Naive thymus-derived CD4-positive, alpha-beta T cell (primary cell): ENCODE data around the gene RPS6KA1. TPM values are rescaled to one million over a fixed set of nuclear protein-coding genes. Genes with fewer than 3 reads are reported as not detected.

Experiments
- ATAC-seq: fragments of 150-1000 bp; cut with Tn5 transposase; 2 replicates; pipeline ENCODE4 v1.10.0; 2021; ENCODE audit warnings: mild to moderate bottlenecking, moderate library complexity
- CTCF ChIA-PET: fragments of 350-600 bp; sonication (Branson Sonifier 250); formaldehyde crosslinking; loops from one replicate; lab custom pipeline; 2021; ENCODE audit warnings: antibody characterized with exemption; lab: Charles Lee
- POLR2A ChIA-PET: fragments of 350-600 bp; sonication (Branson Sonifier 250); formaldehyde crosslinking; loops from one replicate; lab custom pipeline; 2021; ENCODE audit warnings: antibody characterized with exemption, inconsistent platforms; lab: Charles Lee
- DNase-seq, 9 donors: peaks; one replicate each; pipeline versions ENCODE4 v3.0.0 to v3.0.0-alpha.2; 2020 to 2022; ENCODE audit warnings: mixed read lengths in 1 of 9
- H3K27ac ChIP-seq: one replicate; pipeline ENCODE4 v1.7.0; 2013; ENCODE audit warnings: mild to moderate bottlenecking, low read depth, low read length, moderate library complexity
- H3K27me3 ChIP-seq, 2 donors: one replicate each; pipeline ENCODE4 v1.7.0; 2013; ENCODE audit warnings: low read length in 2 of 2, mild to moderate bottlenecking in 2 of 2, moderate library complexity in 2 of 2; ENCODE audit not compliant: control insufficient read depth in 2 of 2, insufficient read depth in 2 of 2
- H3K36me3 ChIP-seq, 3 experiments: 1 replicate in 2 of 3; 2 replicates in 1 of 3; pipeline ENCODE4 v1.7.0; 2013; ENCODE audit warnings: low read length in 3 of 3, mild to moderate bottlenecking in 3 of 3, moderate library complexity in 1 of 3; ENCODE audit not compliant: insufficient read depth in 3 of 3, control insufficient read depth in 2 of 3
- H3K4me1 ChIP-seq, 2 donors: one replicate each; pipeline ENCODE4 v1.7.0; 2013; ENCODE audit warnings: low read length in 2 of 2, mild to moderate bottlenecking in 2 of 2, moderate library complexity in 1 of 2; ENCODE audit not compliant: control insufficient read depth in 2 of 2, insufficient read depth in 2 of 2
- H3K4me3 ChIP-seq: 2 replicates; pipeline ENCODE4 v1.7.0; 2013; ENCODE audit warnings: mild to moderate bottlenecking, low read length
- H3K9me3 ChIP-seq, 3 experiments: 1 replicate in 2 of 3; 2 replicates in 1 of 3; pipeline ENCODE4 v1.7.0; 2013; ENCODE audit warnings: low read length in 3 of 3; ENCODE audit not compliant: control insufficient read depth in 2 of 3
- H3K27ac Mint-ChIP-seq, 9 donors: one replicate each; pipeline ENCODE4 v1.8.0; 2020 to 2022; ENCODE audit warnings: mixed read lengths in 9 of 9, mild to moderate bottlenecking in 8 of 9, moderate library complexity in 5 of 9, inconsistent platforms in 2 of 9
- H3K27me3 Mint-ChIP-seq, 5 donors: one replicate each; pipeline ENCODE4 v1.8.0; 2021 to 2022; ENCODE audit warnings: mixed read lengths in 5 of 5, mild to moderate bottlenecking in 1 of 5
- H3K36me3 Mint-ChIP-seq, 5 donors: one replicate each; pipeline ENCODE4 v1.8.0; 2020 to 2022; ENCODE audit warnings: mixed read lengths in 5 of 5, mild to moderate bottlenecking in 3 of 5, inconsistent platforms in 1 of 5
- H3K4me1 Mint-ChIP-seq, 7 donors: one replicate each; pipeline ENCODE4 v1.8.0; 2020 to 2022; ENCODE audit warnings: mixed read lengths in 7 of 7, mild to moderate bottlenecking in 3 of 7, inconsistent platforms in 1 of 7
- H3K4me3 Mint-ChIP-seq, 10 donors: one replicate each; pipeline ENCODE4 v1.8.0; 2020 to 2022; ENCODE audit warnings: mild to moderate bottlenecking in 10 of 10, mixed read lengths in 10 of 10, moderate library complexity in 6 of 10, inconsistent platforms in 2 of 10
- H3K9me3 Mint-ChIP-seq, 11 donors: one replicate each; pipeline ENCODE4 v1.8.0; 2020 to 2022; ENCODE audit warnings: mixed read lengths in 11 of 11, mild to moderate bottlenecking in 4 of 11, inconsistent platforms in 1 of 11, moderate library complexity in 1 of 11
- intact Hi-C, 2 donors: fragments of 100-400 bp; cut with micrococcal nuclease; formaldehyde crosslinking; loops; one replicate each; pipeline ENCODE4 v1.15.1; 2023
- polyA plus RNA-seq, 2 donors: library from polyadenylated mRNA; unstranded; fragments of 300-500 nt; fragmentation: Illumina TruSeq; gene quantifications; one replicate each; pipeline ENCODE4 v1.2.3, GENCODE V29; 2021
- total RNA-seq, 6 experiments: library from RNA in 5 of 6; stranded (reverse) in 5 of 6; gene quantifications; 1 replicate in 5 of 6; 2 replicates in 1 of 6; pipeline ENCODE4 v1.2.3 and lab custom pipeline; 2021 to 2026

The RPS6KA1 gene
- total and polyA plus RNA-seq, 7 experiments from 2014 or later, result 53.8 to 205 (median 109) TPM

- H3K4me1 ChIP-seq, result peaks cover 0 to 3% of the 10 kb centered on the region in 2 donors
- H3K4me1 Mint-ChIP-seq, result peaks cover 0 to 17% (median 11%) of the 10 kb centered on the region in 7 donors
- peak overlapping the region in 1 of 10 donors; percentile 9 for H3K4me3 Mint-ChIP-seq
- H3K36me3 ChIP-seq, result no peaks in the 10 kb centered on the region
- H3K27me3 ChIP-seq, result no peaks in the 10 kb centered on the region
- H3K4me3 ChIP-seq, result no peak overlapping the region
- H3K36me3 Mint-ChIP-seq, result no peaks in the 10 kb centered on the region
- peaks cover 0 to 3% (median 0%) of the 10 kb centered on the region in 5 donors for H3K27me3 Mint-ChIP-seq
- no peak overlapping the region for H3K27ac ChIP-seq
- no peak overlapping the region for H3K27ac Mint-ChIP-seq
- POLR2A ChIA-PET, result interaction anchor here (1.1 to 1.8 kb wide), 4 partner anchors 93 to 190 kb away, joined by 3 to 7 read pairs (median 5); no protein-coding TSS in a partner anchor
- no peaks in the 10 kb centered on the region for H3K9me3 ChIP-seq
- DNase-seq (no peak), ATAC-seq (no peak)
- CTCF ChIA-PET, result interaction anchor here (0.5 to 9.2 kb wide), 11 partner anchors 8 to 202 kb away, joined by 3 to 207 read pairs (median 6); partner anchors contain the start of gene PIGV
- intact Hi-C loops, result loop anchor here in 1 of 2 donors (5.0 kb wide), 1 partner anchor 57 kb away; no protein-coding TSS in a partner anchor
- no peaks in the 10 kb centered on the region for H3K9me3 Mint-ChIP-seq
Observed at GRCh38 chr1:26598890-26599289, 69.3 kb downstream of the RPS6KA1 start.

DNA sequence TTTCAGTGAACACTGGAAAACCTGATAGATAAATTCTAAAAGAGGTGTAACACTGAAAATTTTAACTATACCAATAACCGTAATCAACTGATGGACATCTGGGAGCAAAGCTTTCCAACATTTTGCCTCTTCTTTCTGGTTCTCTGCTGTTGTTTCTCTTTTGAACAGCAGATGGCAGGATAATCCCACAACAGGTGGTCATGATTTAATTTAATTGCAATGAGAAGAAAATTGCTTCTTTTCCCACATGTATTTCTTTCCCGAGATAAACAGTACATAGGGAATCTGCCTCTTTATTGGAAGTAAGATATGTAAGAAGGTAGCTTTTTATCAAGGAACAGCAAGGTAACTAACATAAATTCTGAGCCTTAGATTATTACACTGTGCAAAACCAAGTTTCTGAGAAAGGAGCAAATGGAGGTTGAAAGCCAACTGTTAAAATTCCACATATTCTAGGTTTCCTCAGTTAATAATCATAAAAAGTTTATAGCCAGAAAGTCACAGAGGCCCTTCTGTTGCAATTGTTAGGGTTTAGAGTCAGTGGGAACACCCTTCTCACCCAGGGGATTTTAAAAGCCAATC, 72.9 kb downstream of the RPS6KA1 start:
- H3K36me3 ChIP-seq, result no peaks in the 10 kb centered on the region
- no peaks in the 10 kb centered on the region for H3K27me3 ChIP-seq
- H3K4me1 ChIP-seq, result peaks cover 0 to 3% of the 10 kb centered on the region in 2 donors
- no peaks in the 10 kb centered on the region for H3K9me3 ChIP-seq
- H3K4me3 ChIP-seq, result no peak overlapping the region
- H3K27ac ChIP-seq, result no peak overlapping the region
- Mint-ChIP-seq H3K4me3 (peak overlapping the region in 1 of 10 donors; percentile 41), H3K36me3 (no peaks in the 10 kb centered on the region), H3K9me3 (no peaks in the 10 kb centered on the region), H3K27me3 (peaks cover 0 to 9% (median 0%) of the 10 kb centered on the region in 5 donors), H3K4me1 (peaks cover 0 to 16% (median 9%) of the 10 kb centered on the region in 7 donors), H3K27ac (peak overlapping the region in 2 of 9 donors; percentile 21 to 72)
- ChIA-PET POLR2A (interaction anchor here (0.5 to 7.5 kb wide), 8 partner anchors 66 to 232 kb away, joined by 3 to 74 read pairs (median 4); partner anchors contain the start of gene PIGV), CTCF (interaction anchor here (0.6 to 9.2 kb wide), 35 partner anchors 8 to 279 kb away, joined by 3 to 207 read pairs (median 5); partner anchors contain the start of gene PIGV)
- ATAC-seq (peak; percentile 71), DNase-seq (peak in 7 of 9 donors; percentile 43 to 73 (median 65))
- intact Hi-C loops, result loop anchor here (1.0 to 5.0 kb wide), 8 partner anchors 75 to 276 kb away; partner anchors contain the start of gene ARID1A (in 1 of the 2)

GRCh38 chr1:26603856-26604255, 74.3 kb downstream of the RPS6KA1 start:
- Mint-ChIP-seq H3K27me3 (peaks cover 0 to 8% (median 0%) of the 10 kb centered on the region in 5 donors), H3K27ac (no peak overlapping the region), H3K4me1 (peaks cover 0 to 10% (median 6%) of the 10 kb centered on the region in 7 donors), H3K4me3 (no peak overlapping the region), H3K9me3 (peaks cover 0 to under 1% (median 0%) of the 10 kb centered on the region in 11 donors), H3K36me3 (no peaks in the 10 kb centered on the region)
- Histone ChIP-seq H3K27me3 (no peaks in the 10 kb centered on the region), H3K4me3 (no peak overlapping the region), H3K4me1 (no peaks in the 10 kb centered on the region), H3K36me3 (no peaks in the 10 kb centered on the region), H3K27ac (no peak overlapping the region), H3K9me3 (no peaks in the 10 kb centered on the region)
- ChIA-PET POLR2A (interaction anchor here (0.6 to 7.5 kb wide), 4 partner anchors 73 to 1077 kb away, joined by 3 to 74 read pairs (median 4); partner anchors contain the start of gene PIGV), CTCF (interaction anchor here (0.6 to 9.2 kb wide), 11 partner anchors 15 to 283 kb away, joined by 3 to 207 read pairs (median 6); partner anchors contain the start of gene PIGV)
- ATAC-seq (no peak), DNase-seq (no peak)
- intact Hi-C loops, result loop anchor here in 1 of 2 donors (2.0 to 5.0 kb wide), 2 partner anchors 88 to 275 kb away; no protein-coding TSS in a partner anchor

DNA sequence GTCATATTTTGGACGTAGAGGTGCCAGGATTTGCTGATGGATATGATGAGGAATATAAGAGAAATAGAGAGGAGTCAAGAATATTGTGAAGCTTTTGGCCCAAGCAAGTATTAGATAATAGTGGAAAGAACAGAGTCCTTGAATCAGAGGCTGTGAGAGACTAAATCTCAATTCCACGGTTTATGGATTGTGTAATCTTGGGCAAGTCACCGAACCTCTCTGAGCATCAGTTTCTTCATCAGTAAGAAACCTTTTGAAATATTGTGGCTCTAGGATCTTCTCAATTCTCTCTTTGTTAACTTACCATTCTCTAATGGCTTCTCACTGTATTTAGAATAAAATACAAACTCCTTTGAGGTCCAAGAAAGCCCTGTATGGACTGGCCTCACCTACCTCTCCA, 77.6 kb downstream of the RPS6KA1 start:
- Mint-ChIP-seq H3K4me3 (no peak overlapping the region), H3K9me3 (peaks cover 0 to 3% (median 0%) of the 10 kb centered on the region in 11 donors), H3K36me3 (no peaks in the 10 kb centered on the region), H3K4me1 (peaks cover 0 to 9% (median 5%) of the 10 kb centered on the region in 7 donors), H3K27ac (no peak overlapping the region), H3K27me3 (peaks cover 0 to 22% (median 0%) of the 10 kb centered on the region in 5 donors)
- no peak overlapping the region for H3K27ac ChIP-seq
- ChIA-PET CTCF (interaction anchor here (9.2 kb wide), 1 partner anchor 183 kb away, joined by 207 read pairs; the partner anchor contains the start of gene PIGV), POLR2A (interaction anchor here (0.6 to 7.5 kb wide), 5 partner anchors 10 to 191 kb away, joined by 4 to 74 read pairs (median 4); partner anchors contain the start of gene PIGV)
- DNase-seq (no peak), ATAC-seq (peak; percentile 32)
- no peaks in the 10 kb centered on the region for H3K27me3 ChIP-seq
- H3K9me3 ChIP-seq, result no peaks in the 10 kb centered on the region
- H3K4me1 ChIP-seq, result no peaks in the 10 kb centered on the region
- no peaks in the 10 kb centered on the region for H3K36me3 ChIP-seq
- no peak overlapping the region for H3K4me3 ChIP-seq
- intact Hi-C loops, result no loop called here

GRCh38 chr1:26608895-26609294, 79.3 kb downstream of the RPS6KA1 start:
- Mint-ChIP-seq H3K9me3 (peaks cover 0 to 3% (median 0%) of the 10 kb centered on the region in 11 donors), H3K4me3 (no peak overlapping the region), H3K4me1 (peaks cover 0 to 4% (median 0%) of the 10 kb centered on the region in 7 donors), H3K27ac (no peak overlapping the region), H3K36me3 (no peaks in the 10 kb centered on the region), H3K27me3 (peaks cover 0 to 21% (median 0%) of the 10 kb centered on the region in 5 donors)
- Histone ChIP-seq H3K36me3 (no peaks in the 10 kb centered on the region), H3K27me3 (no peaks in the 10 kb centered on the region), H3K4me1 (no peaks in the 10 kb centered on the region), H3K9me3 (no peaks in the 10 kb centered on the region), H3K4me3 (no peak overlapping the region), H3K27ac (no peak overlapping the region)
- ATAC-seq (no peak), DNase-seq (no peak)
- CTCF ChIA-PET, result interaction anchor here (0.6 kb wide), 1 partner anchor 68 kb away, joined by 3 read pairs; no protein-coding TSS in a partner anchor
- intact Hi-C loops, result no loop called here
- POLR2A ChIA-PET, result no interaction called here

GRCh38 chr1:26610781-26611180, 81.2 kb downstream of the RPS6KA1 start:
- ChIA-PET CTCF (interaction anchor here (1.2 to 1.6 kb wide), 2 partner anchors 9 to 178 kb away, joined by 5 to 7 read pairs; no protein-coding TSS in a partner anchor), POLR2A (interaction anchor here (0.7 kb wide), 1 partner anchor 180 kb away, joined by 3 read pairs; no protein-coding TSS in a partner anchor)
- no peaks in the 10 kb centered on the region for H3K36me3 ChIP-seq
- peaks cover 0 to 3% (median 0%) of the 10 kb centered on the region in 11 donors for H3K9me3 Mint-ChIP-seq
- no peaks in the 10 kb centered on the region for H3K4me1 ChIP-seq
- no peaks in the 10 kb centered on the region for H3K9me3 ChIP-seq
- no peaks in the 10 kb centered on the region for H3K27me3 ChIP-seq
- H3K4me3 ChIP-seq, result no peak overlapping the region
- H3K27ac ChIP-seq, result no peak overlapping the region
- no peaks in the 10 kb centered on the region for H3K36me3 Mint-ChIP-seq
- intact Hi-C loops, result no loop called here
- H3K27me3 Mint-ChIP-seq, result peaks cover 0 to 16% (median 0%) of the 10 kb centered on the region in 5 donors
- DNase-seq (no peak), ATAC-seq (no peak)
- H3K27ac Mint-ChIP-seq, result no peak overlapping the region
- peaks cover 0 to 4% (median 0%) of the 10 kb centered on the region in 7 donors for H3K4me1 Mint-ChIP-seq
- H3K4me3 Mint-ChIP-seq, result no peak overlapping the region
